GM21360 (cell line): ENCODE results near the gene PPIE.

Experiments used
- ATAC-seq: cut with Tn5 transposase; IDR thresholded peaks from one replicate; pipeline ENCODE4 v1.9.1; 2021; ENCODE audit warnings: mild to moderate bottlenecking, moderate library complexity; ENCODE audit not compliant: unreplicated experiment

Gene PPIE

GRCh38 chr1:39720094-39720999 lies 18.3 kb upstream of the PPIE start:
- no peak for ATAC-seq

- ATAC-seq, result no peak
Measured at GRCh38 chr1:39721664-39722063, 17.0 kb upstream of the PPIE start.

- no peak for ATAC-seq
Measured at GRCh38 chr1:39722495-39722894, 16.2 kb upstream of the PPIE start.

- ATAC-seq, result no peak
Measured at GRCh38 chr1:39726600-39726999, 12.1 kb upstream of the PPIE start.

GRCh38 chr1:39727221-39727931 lies 11.3 kb upstream of the PPIE start:
- no peak for ATAC-seq

- no peak for ATAC-seq
Measured at GRCh38 chr1:39727932-39728317, 10.8 kb upstream of the PPIE start.

- ATAC-seq, result no peak
Measured at GRCh38 chr1:39729030-39729429, 9.7 kb upstream of the PPIE start.

- no peak for ATAC-seq
Measured at GRCh38 chr1:39729842-39730241, 8.8 kb upstream of the PPIE start.

- no peak for ATAC-seq
Measured at GRCh38 chr1:39732730-39733129, 6.0 kb upstream of the PPIE start.

- no peak for ATAC-seq
Measured at GRCh38 chr1:39733161-39733560, 5.5 kb upstream of the PPIE start.

- no peak for ATAC-seq
Measured at GRCh38 chr1:39735731-39736130, 3.0 kb upstream of the PPIE start.

- ATAC-seq, result no peak
Measured at GRCh38 chr1:39737546-39738169, 1.0 kb upstream of the PPIE start.

GRCh38 chr1:39745016-39745670 lies 6.5 kb downstream of the PPIE start:
- ATAC-seq, result no peak

GRCh38 chr1:39751595-39751994 lies 12.9 kb downstream of the PPIE start:
- no peak for ATAC-seq

GRCh38 chr1:39752703-39753102 lies 14.0 kb downstream of the PPIE start:
- no peak for ATAC-seq

- ATAC-seq, result no peak
Measured at GRCh38 chr1:39753132-39754025, 14.7 kb downstream of the PPIE start.

GRCh38 chr1:39754026-39754570 lies 15.4 kb downstream of the PPIE start:
- ATAC-seq, result no peak

- ATAC-seq, result no peak
Measured at GRCh38 chr1:39754906-39755504, 16.3 kb downstream of the PPIE start.

GRCh38 chr1:39755965-39756659 lies 17.4 kb downstream of the PPIE start:
- no peak for ATAC-seq
